HPDE6-E6E7 (cell line): Measurements from ENCODE around the gene AMY2B.
"Not testable (repeated sequence)": the region's sequence is repeated elsewhere in the genome, so short reads cannot be mapped to it uniquely, and the experiment has no call there.

ENCODE experiments used
- DNase-seq: peaks from one replicate; pipeline ENCODE4 v3.0.0; 2011; ENCODE audit warnings: missing footprints; ENCODE audit errors: extremely low spot score

Gene AMY2B

GRCh38 chr1:103616994-103617477 lies 45.6 kb downstream of the AMY2B start, which contains the start of gene AMY2A:
Gene AMY2A, plus strand, starts transcription at chr1:103617427. Its CDS starts 14 bp downstream, at chr1:103617441.
- not testable (repeated sequence) for DNase-seq

DNA sequence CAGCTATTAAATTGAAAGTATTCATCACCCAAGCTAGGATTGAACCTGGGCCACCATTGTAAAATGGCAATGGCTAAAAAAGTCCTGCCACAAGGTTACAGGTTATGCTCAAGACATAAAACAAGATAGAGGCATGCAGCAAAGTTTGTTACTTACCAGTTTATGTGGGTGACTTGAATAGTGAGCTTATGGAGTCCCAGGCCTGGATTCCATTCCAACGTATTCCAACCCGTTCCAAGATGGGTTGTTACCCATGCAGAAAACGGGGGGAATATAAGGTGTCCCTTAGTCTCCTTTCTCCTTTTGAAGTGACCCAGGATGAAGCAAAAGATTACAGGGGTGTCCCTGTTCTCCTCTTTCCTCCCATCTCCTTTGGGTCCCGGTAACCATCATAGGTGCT lies 56.0 kb downstream of the AMY2B start:
- DNase-seq = not testable (repeated sequence)
